Measurements from ENCODE around the gene APOA1.

APOA1 gene

GRCh38 chr11:116833491-116833815, 4.0 kb downstream of the APOA1 start:
- no peak for DNase-seq

- no peak for DNase-seq
Measured at GRCh38 chr11:116832350-116833290, 4.8 kb downstream of the APOA1 start.

- no peak for DNase-seq
Measured at GRCh38 chr11:116831790-116832349, 5.6 kb downstream of the APOA1 start.

- DNase-seq: no peak
Measured at GRCh38 chr11:116830184-116830912, 7.1 kb downstream of the APOA1 start.

- no peak for DNase-seq
Measured at GRCh38 chr11:116829525-116830183, 7.8 kb downstream of the APOA1 start, which contains the start of gene APOC3. Gene APOC3, plus strand, starts transcription at chr11:116829907. Its CDS starts 676 bp downstream, at chr11:116830583.

- DNase-seq: no peak
Measured at GRCh38 chr11:116828632-116829524, 8.5 kb downstream of the APOA1 start.

GRCh38 chr11:116827461-116827860, 10.0 kb downstream of the APOA1 start:
- DNase-seq: no peak

- no peak for DNase-seq
Measured at GRCh38 chr11:116826751-116827431, 10.5 kb downstream of the APOA1 start.

- no peak for DNase-seq
Measured at GRCh38 chr11:116825854-116826750, 11.3 kb downstream of the APOA1 start.

GRCh38 chr11:116825434-116825833, 12.0 kb downstream of the APOA1 start:
- DNase-seq: no peak

- DNase-seq: no peak
Measured at GRCh38 chr11:116823031-116823843, 14.2 kb downstream of the APOA1 start, which contains the start of gene APOA4. Gene APOA4, minus strand, starts transcription at chr11:116823304. Its CDS starts 113 bp downstream, at chr11:116823191.

GRCh38 chr11:116822575-116822974, 14.8 kb downstream of the APOA1 start:
- no peak for DNase-seq

- no peak for DNase-seq
Measured at GRCh38 chr11:116821050-116821918, 16.1 kb downstream of the APOA1 start.

GRCh38 chr11:116819049-116819448, 18.4 kb downstream of the APOA1 start:
- DNase-seq: no peak

- DNase-seq: no peak
Measured at GRCh38 chr11:116814502-116814901, 22.9 kb downstream of the APOA1 start.

GRCh38 chr11:116813781-116814471, 23.5 kb downstream of the APOA1 start:
- DNase-seq: no peak

GRCh38 chr11:116813170-116813569, 24.3 kb downstream of the APOA1 start:
- no peak for DNase-seq

GRCh38 chr11:116812109-116812508, 25.3 kb downstream of the APOA1 start:
- no peak for DNase-seq

All from DMS153 (cell line).